Uterus (tissue), 2 donors: Measurements from ENCODE around the gene PDE4B.

Source experiments
- CTCF ChIP-seq, 4 experiments: fragments of 200-600 bp in 2 of 4; fragments of 450-650 bp in 2 of 4; sonication (generic) in 2 of 4; IDR thresholded peaks; one replicate each; pipeline ENCODE4 v1.5.1; 2016 to 2019; ENCODE audit warnings: antibody characterized with exemption in 4 of 4, mild to moderate bottlenecking in 2 of 4, moderate library complexity in 1 of 4
- POLR2A ChIP-seq, 2 donors: fragments of 450-650 bp; IDR thresholded peaks; one replicate each; pipeline ENCODE4 v1.6.1; 2016; ENCODE audit warnings: antibody characterized with exemption in 2 of 2, mild to moderate bottlenecking in 1 of 2, moderate library complexity in 1 of 2

GRCh38 chr1:66197785-66198184 lies 405.1 kb downstream of the PDE4B start:
- TF ChIP-seq CTCF (IDR thresholded peaks at IDR 0.05) (no peak), POLR2A (IDR thresholded peaks at IDR 0.05) (no peak)
